Measurements from ENCODE around the gene DSN1.

DSN1 gene

DNA sequence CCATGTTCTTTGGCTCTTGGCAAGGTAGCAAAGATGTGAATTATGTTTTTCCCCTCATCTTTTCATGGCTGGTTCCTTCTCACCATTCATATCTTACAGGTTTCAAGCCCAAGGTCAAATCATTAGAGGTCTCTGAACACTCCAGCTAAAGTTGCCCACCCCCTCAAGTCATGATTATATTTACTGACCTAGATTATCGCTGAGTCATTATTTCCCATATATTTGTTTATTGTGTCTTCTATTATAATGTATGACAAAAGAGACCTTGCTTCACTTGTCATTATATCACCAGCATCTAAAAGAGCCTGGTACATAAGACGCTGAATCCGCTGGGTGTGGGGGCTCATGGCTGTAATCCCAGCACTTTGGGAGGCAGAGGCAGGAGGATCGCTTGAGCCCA lies 12.4 kb downstream of the DSN1 start:
- TF ChIP-seq, protein P1, sequence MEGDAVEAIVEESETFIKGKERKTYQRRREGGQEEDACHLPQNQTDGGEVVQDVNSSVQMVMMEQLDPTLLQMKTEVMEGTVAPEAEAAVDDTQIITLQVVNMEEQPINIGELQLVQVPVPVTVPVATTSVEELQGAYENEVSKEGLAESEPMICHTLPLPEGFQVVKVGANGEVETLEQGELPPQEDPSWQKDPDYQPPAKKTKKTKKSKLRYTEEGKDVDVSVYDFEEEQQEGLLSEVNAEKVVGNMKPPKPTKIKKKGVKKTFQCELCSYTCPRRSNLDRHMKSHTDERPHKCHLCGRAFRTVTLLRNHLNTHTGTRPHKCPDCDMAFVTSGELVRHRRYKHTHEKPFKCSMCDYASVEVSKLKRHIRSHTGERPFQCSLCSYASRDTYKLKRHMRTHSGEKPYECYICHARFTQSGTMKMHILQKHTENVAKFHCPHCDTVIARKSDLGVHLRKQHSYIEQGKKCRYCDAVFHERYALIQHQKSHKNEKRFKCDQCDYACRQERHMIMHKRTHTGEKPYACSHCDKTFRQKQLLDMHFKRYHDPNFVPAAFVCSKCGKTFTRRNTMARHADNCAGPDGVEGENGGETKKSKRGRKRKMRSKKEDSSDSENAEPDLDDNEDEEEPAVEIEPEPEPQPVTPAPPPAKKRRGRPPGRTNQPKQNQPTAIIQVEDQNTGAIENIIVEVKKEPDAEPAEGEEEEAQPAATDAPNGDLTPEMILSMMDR (IDR thresholded peaks at IDR 0.05; ENCODE audit: low read depth, low read length, missing control alignments) = no peak
- in situ Hi-C loops (cut with HindIII; ENCODE audit: low pct_ligation_motif_present, low sequenced_read_pairs) = no loop called here
- Histone ChIP-seq H3K36me3 (replicated peaks) (peaks cover 2% of the 10 kb centered on the region), H3K27ac (no peak overlapping the region), H3K27me3 (replicated peaks) (no peaks in the 10 kb centered on the region), H3K4me3 (ENCODE audit: low read depth, low read length) (no peak overlapping the region)
- no peak for DNase-seq

DNA sequence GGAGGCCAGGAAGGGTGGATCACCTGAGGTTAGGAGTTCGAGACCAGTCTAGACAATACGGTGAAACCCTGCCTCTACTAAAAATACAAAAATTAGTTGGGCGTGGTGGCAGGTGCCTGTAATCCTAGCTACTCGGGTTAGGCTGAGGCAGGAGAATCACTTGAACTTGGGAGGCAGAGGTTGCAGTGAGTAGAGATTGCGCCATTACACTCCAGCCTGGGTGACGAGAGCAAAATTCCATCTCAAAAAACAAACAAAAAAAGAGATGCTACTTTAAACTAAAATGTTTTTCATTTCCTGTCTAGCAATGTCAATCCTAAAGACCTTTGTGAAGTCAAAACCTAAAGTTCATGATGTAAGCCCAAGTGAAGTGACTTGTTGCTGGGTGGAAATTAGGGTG lies 12.9 kb downstream of the DSN1 start:
- Histone ChIP-seq H3K27me3 (replicated peaks) (no peaks in the 10 kb centered on the region), H3K27ac (no peak overlapping the region), H3K36me3 (replicated peaks) (peaks cover 2% of the 10 kb centered on the region), H3K4me3 (ENCODE audit: low read depth, low read length) (no peak overlapping the region)
- TF ChIP-seq, protein P1 (IDR thresholded peaks at IDR 0.05; ENCODE audit: low read depth, low read length, missing control alignments) = no peak
- in situ Hi-C loops (cut with HindIII; ENCODE audit: low pct_ligation_motif_present, low sequenced_read_pairs) = no loop called here
- no peak for DNase-seq

- in situ Hi-C loops (cut with HindIII; ENCODE audit: low pct_ligation_motif_present, low sequenced_read_pairs) = no loop called here
- Histone ChIP-seq H3K4me3 (ENCODE audit: low read depth, low read length) (no peak overlapping the region), H3K27me3 (replicated peaks) (no peaks in the 10 kb centered on the region), H3K36me3 (replicated peaks) (peaks cover 6% of the 10 kb centered on the region), H3K27ac (no peak overlapping the region)
- TF ChIP-seq, protein P1 (IDR thresholded peaks at IDR 0.05; ENCODE audit: low read depth, low read length, missing control alignments) = no peak
- DNase-seq = no peak
Measured at GRCh38 chr20:36758276-36758675, 15.3 kb downstream of the DSN1 start.

- H3K4me3 ChIP-seq (ENCODE audit: low read depth, low read length) = no peak overlapping the region
Measured at GRCh38 chr20:36756496-36756895, 17.1 kb downstream of the DSN1 start.

DNA sequence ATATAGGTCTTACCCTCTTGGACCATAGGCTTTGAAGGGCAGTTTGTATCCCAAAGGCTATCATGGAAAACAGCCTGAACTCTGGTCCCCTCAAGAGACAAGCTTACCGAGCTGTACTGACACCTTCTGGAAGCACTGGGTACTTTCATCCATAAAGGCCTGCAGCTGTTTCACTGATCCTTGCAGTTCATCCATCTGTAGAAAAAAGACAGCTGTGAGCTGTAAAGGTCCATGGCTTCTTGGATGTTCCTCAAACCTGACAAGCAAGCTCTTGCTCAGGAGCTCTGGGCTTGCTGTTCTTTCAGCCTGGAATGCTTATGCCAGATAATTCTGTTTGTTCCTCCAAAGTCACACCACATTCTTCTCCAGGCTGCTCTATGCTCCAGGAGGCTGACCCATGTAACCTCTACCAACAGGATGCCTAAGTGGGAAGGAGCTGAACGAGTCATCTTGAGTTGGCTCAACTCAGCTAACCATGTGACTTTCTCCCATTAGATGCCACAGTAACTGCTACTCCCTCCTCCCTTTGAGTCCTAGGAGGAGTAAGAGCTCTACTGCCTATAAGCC lies 18.8 kb downstream of the DSN1 start:
- Histone ChIP-seq H3K4me3 (ENCODE audit: low read depth, low read length) (no peak overlapping the region), H3K27me3 (replicated peaks) (no peaks in the 10 kb centered on the region), H3K36me3 (replicated peaks) (peaks cover 9% of the 10 kb centered on the region), H3K27ac (no peak overlapping the region)
- in situ Hi-C loops (cut with HindIII; ENCODE audit: low pct_ligation_motif_present, low sequenced_read_pairs) = no loop called here
- DNase-seq = peak; percentile 53
- TF ChIP-seq, protein P1 (IDR thresholded peaks at IDR 0.05; ENCODE audit: low read depth, low read length, missing control alignments) = peak; percentile 87

More at GRCh38 chr20:36756496-36756895, 17.1 kb downstream of the DSN1 start:
- TF ChIP-seq, protein P1 (IDR thresholded peaks at IDR 0.05; ENCODE audit: low read depth, low read length, missing control alignments) = no peak
- Histone ChIP-seq H3K36me3 (replicated peaks) (peaks cover 9% of the 10 kb centered on the region), H3K27ac (no peak overlapping the region), H3K27me3 (replicated peaks) (no peaks in the 10 kb centered on the region)
- DNase-seq = no peak
- in situ Hi-C loops (cut with HindIII; ENCODE audit: low pct_ligation_motif_present, low sequenced_read_pairs) = no loop called here

GRCh38 chr20:36752582-36752981 lies 21.0 kb downstream of the DSN1 start:
- DNase-seq = no peak
- Histone ChIP-seq H3K4me3 (ENCODE audit: low read depth, low read length) (no peak overlapping the region), H3K27ac (no peak overlapping the region), H3K27me3 (replicated peaks) (no peaks in the 10 kb centered on the region), H3K36me3 (replicated peaks) (peaks cover 7% of the 10 kb centered on the region)
- in situ Hi-C loops (cut with HindIII; ENCODE audit: low pct_ligation_motif_present, low sequenced_read_pairs) = no loop called here
- TF ChIP-seq, protein P1 (IDR thresholded peaks at IDR 0.05; ENCODE audit: low read depth, low read length, missing control alignments) = no peak
